Left ventricle myocardium inferior (tissue), 1 donor: ENCODE measurements around the gene PEX11G. TPM values are rescaled to one million over a fixed set of nuclear protein-coding genes. Genes with fewer than 3 reads are reported as not detected.

Experiments used
- DNase-seq: peaks from one replicate; pipeline ENCODE4 v3.0.0-alpha.2; 2020
- H3K27ac ChIP-seq: fragments of 200-600 bp; replicated peaks from 2 replicates; pipeline ENCODE4 v1.8.0; 2021
- H3K27me3 ChIP-seq: fragments of 200-600 bp; 2 replicates; pipeline ENCODE4 v1.8.0; 2021; ENCODE audit warnings: low read depth
- H3K36me3 ChIP-seq: fragments of 200-600 bp; 2 replicates; pipeline ENCODE4 v1.8.0; 2021
- H3K4me1 ChIP-seq: fragments of 200-600 bp; 2 replicates; pipeline ENCODE4 v1.8.0; 2021
- H3K4me3 ChIP-seq: fragments of 200-600 bp; 2 replicates; pipeline ENCODE4 v1.8.0; 2021; ENCODE audit warnings: mild to moderate bottlenecking, moderate library complexity
- H3K9me3 ChIP-seq: fragments of 200-600 bp; replicated peaks from 2 replicates; pipeline ENCODE4 v1.8.0; 2021
- intact Hi-C: fragments of 100-400 bp; cut with micrococcal nuclease; formaldehyde crosslinking; loops from one replicate; pipeline ENCODE4 v1.11.0; 2022
- total RNA-seq: library from RNA; stranded (reverse); fragmentation: NEBNext Ultra II Directional; extraction: Animal tissue kit (Norgen Biotek cat#: 25700); gene quantifications from one replicate; pipeline ENCODE4 v1.2.1, GENCODE V29; 2021
- TF ChIP-seq, protein P1 (sequence below): fragments of 200-600 bp; IDR thresholded peaks from 2 replicates; pipeline ENCODE4 v1.8.0; 2021; ENCODE audit warnings: antibody characterized with exemption, mild to moderate bottlenecking, borderline replicate concordance
- donor health status: DM: no; HTN: yes; CAD: no; lungs with severe emphysema.

Gene PEX11G
- total RNA-seq, 1 donor from 2014 or later = 1.2 TPM

- TF ChIP-seq, protein P1, sequence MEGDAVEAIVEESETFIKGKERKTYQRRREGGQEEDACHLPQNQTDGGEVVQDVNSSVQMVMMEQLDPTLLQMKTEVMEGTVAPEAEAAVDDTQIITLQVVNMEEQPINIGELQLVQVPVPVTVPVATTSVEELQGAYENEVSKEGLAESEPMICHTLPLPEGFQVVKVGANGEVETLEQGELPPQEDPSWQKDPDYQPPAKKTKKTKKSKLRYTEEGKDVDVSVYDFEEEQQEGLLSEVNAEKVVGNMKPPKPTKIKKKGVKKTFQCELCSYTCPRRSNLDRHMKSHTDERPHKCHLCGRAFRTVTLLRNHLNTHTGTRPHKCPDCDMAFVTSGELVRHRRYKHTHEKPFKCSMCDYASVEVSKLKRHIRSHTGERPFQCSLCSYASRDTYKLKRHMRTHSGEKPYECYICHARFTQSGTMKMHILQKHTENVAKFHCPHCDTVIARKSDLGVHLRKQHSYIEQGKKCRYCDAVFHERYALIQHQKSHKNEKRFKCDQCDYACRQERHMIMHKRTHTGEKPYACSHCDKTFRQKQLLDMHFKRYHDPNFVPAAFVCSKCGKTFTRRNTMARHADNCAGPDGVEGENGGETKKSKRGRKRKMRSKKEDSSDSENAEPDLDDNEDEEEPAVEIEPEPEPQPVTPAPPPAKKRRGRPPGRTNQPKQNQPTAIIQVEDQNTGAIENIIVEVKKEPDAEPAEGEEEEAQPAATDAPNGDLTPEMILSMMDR = no peak
- Histone ChIP-seq H3K27ac (no peak overlapping the region), H3K9me3 (no peaks in the 10 kb centered on the region), H3K27me3 (no peaks in the 10 kb centered on the region), H3K4me3 (no peak overlapping the region), H3K4me1 (peaks cover 20% of the 10 kb centered on the region), H3K36me3 (peaks cover 69% of the 10 kb centered on the region)
- intact Hi-C loops = no loop called here
- no peak for DNase-seq
Observed at GRCh38 chr19:7528192-7528519, 39.3 kb upstream of the PEX11G start.

GRCh38 chr19:7527516-7528191, 38.8 kb upstream of the PEX11G start:
- intact Hi-C loops = no loop called here
- Histone ChIP-seq H3K9me3 (no peaks in the 10 kb centered on the region), H3K4me3 (no peak overlapping the region), H3K27ac (no peak overlapping the region), H3K36me3 (peaks cover 67% of the 10 kb centered on the region), H3K4me1 (peaks cover 21% of the 10 kb centered on the region), H3K27me3 (no peaks in the 10 kb centered on the region)
- peak; percentile 61 for DNase-seq
- TF ChIP-seq, protein P1 = no peak

DNA sequence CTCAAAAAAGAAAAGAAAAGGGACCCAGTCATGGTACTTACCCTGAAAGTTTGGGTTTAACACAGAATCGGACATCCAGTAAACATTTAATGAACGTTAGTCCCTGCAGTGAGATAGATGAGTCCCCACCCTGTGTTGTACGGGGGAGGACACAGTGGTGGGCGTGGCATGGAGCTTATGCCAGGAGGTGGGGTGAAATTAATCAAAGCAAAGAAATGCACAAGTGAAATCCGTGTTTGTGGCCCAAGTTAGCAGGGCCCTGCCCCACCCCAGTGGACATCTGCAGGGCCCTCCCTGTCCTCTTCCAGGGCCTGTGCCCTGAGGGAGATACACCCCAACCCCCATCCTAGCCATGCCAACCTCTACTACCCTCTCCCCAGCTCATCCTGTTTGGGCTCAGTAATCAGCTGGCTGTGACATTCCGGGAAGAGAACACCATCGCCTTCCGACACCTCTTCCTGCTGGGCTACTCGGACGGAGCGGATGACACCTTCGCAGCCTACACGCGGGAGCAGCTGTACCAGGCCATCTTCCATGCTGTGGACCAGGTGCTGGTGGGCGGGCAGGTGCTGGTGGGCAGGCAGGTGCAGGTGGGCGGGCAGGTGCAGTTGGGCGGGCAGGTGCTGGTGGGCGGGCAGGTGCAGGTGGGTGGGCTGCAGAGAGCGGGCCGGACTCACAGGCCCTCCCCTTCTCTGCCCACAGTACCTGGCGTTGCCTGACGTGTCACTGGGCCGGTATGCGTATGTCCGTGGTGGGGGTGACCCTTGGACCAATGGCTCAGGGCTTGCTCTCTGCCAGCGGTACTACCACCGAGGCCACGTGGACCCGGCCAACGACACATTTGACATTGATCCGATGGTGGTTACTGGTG, 37.5 kb upstream of the PEX11G start:
- peaks cover 33% of the 10 kb centered on the region for H3K4me1 ChIP-seq
- no peak overlapping the region for H3K4me3 ChIP-seq
- no peak for DNase-seq
- no peaks in the 10 kb centered on the region for H3K27me3 ChIP-seq
- no peaks in the 10 kb centered on the region for H3K9me3 ChIP-seq
- TF ChIP-seq, protein P1 = no peak
- intact Hi-C loops = no loop called here
- no peak overlapping the region for H3K27ac ChIP-seq
- H3K36me3 ChIP-seq = peaks cover 58% of the 10 kb centered on the region

DNA sequence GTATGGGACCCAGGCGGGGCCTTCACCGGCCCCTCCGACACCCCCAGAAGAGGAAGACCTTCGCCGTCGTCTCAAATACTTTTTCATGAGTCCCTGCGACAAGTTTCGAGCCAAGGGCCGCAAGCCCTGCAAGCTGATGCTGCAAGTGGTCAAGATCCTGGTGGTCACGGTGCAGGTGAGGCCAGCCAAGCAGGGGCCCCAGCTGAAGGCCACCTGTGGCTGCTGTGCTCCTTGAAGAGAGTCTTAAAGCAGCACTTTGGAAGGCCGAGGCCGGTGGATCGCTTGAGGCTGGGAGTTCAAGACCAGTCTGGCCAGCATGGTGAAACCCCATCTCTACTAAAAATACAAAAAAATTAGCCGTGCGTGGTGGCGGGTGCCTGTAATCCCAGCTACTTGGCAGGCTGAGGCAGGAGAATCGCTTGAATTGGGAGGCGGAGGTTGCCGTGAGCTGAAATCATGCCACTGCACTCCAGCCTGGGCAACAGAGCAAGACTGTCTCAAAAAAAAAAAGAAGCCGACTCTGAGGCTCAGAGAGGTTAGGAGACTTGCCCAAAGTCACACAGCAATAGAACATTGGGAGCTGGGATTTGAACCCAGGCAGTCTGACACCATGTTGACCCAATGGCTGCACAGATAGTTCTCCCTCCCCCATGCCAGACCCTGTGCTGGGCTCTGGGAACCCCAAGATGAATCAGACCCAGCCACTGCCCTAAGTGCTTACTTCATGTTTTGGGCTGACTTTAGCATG, 36.3 kb upstream of the PEX11G start:
- Histone ChIP-seq H3K27me3 (no peaks in the 10 kb centered on the region), H3K4me1 (peaks cover 40% of the 10 kb centered on the region), H3K36me3 (peaks cover 52% of the 10 kb centered on the region), H3K4me3 (no peak overlapping the region), H3K9me3 (no peaks in the 10 kb centered on the region), H3K27ac (no peak overlapping the region)
- no peak for DNase-seq
- TF ChIP-seq, protein P1 = no peak
- intact Hi-C loops = no loop called here

- Histone ChIP-seq H3K27me3 (no peaks in the 10 kb centered on the region), H3K4me1 (peaks cover 40% of the 10 kb centered on the region), H3K36me3 (peaks cover 52% of the 10 kb centered on the region), H3K9me3 (no peaks in the 10 kb centered on the region), H3K4me3 (no peak overlapping the region), H3K27ac (no peak overlapping the region)
- DNase-seq = no peak
- intact Hi-C loops = no loop called here
- TF ChIP-seq, protein P1 = no peak
Observed at GRCh38 chr19:7524523-7524922, 35.7 kb upstream of the PEX11G start.
